Kasumi-1 (cell line): ENCODE results near the gene CD8B.
"Not testable (repeated sequence)": the region's sequence is repeated elsewhere in the genome, so short reads cannot be mapped to it uniquely, and the experiment has no call there.

Source experiments
- DNase-seq, 2 experiments: peaks; one replicate each; lab custom pipeline; 2025; lab: John Stamatoyannopoulos, UW

Gene CD8B

GRCh38 chr2:86836915-86837695 lies 24.6 kb downstream of the CD8B start:
- peak; percentile 62 to 64 for DNase-seq

- DNase-seq: not testable (repeated sequence)
Observed at GRCh38 chr2:86835548-86835889, 26.2 kb downstream of the CD8B start.

GRCh38 chr2:86833315-86833714 lies 28.4 kb downstream of the CD8B start:
- no peak for DNase-seq

GRCh38 chr2:86832334-86833096 lies 29.2 kb downstream of the CD8B start:
- DNase-seq: no peak

- DNase-seq: no peak
Observed at GRCh38 chr2:86831537-86831936, 30.1 kb downstream of the CD8B start.

GRCh38 chr2:86826951-86827350 lies 34.7 kb downstream of the CD8B start:
- no peak for DNase-seq

GRCh38 chr2:86825693-86826381 lies 35.8 kb downstream of the CD8B start:
- no peak for DNase-seq

GRCh38 chr2:86825036-86825692 lies 36.5 kb downstream of the CD8B start:
- DNase-seq: no peak

GRCh38 chr2:86822668-86823345 lies 38.9 kb downstream of the CD8B start:
- no peak for DNase-seq

GRCh38 chr2:86821842-86822241 lies 39.8 kb downstream of the CD8B start:
- no peak for DNase-seq

GRCh38 chr2:86821306-86821705 lies 40.4 kb downstream of the CD8B start:
- no peak for DNase-seq

GRCh38 chr2:86818957-86819356 lies 42.7 kb downstream of the CD8B start:
- no peak for DNase-seq

GRCh38 chr2:86818114-86818801 lies 43.4 kb downstream of the CD8B start:
- DNase-seq: no peak

- DNase-seq: no peak
Observed at GRCh38 chr2:86815611-86816010, 46.1 kb downstream of the CD8B start.

- DNase-seq: no peak
Observed at GRCh38 chr2:86809481-86810121, 52.1 kb downstream of the CD8B start.

- peak; percentile 89 to 92 for DNase-seq
Observed at GRCh38 chr2:86808315-86809161, 53.1 kb downstream of the CD8B start.

- peak; percentile 53 to 56 for DNase-seq
Observed at GRCh38 chr2:86807468-86808275, 54.0 kb downstream of the CD8B start.

- no peak for DNase-seq
Observed at GRCh38 chr2:86807133-86807467, 54.6 kb downstream of the CD8B start.
